Subcutaneous abdominal adipose tissue (tissue), 5 donors: Measurements from ENCODE around the gene C16orf46.

Experiments used
- H3K27ac ChIP-seq: one replicate; pipeline ENCODE4 v1.7.0; 2013; ENCODE audit warnings: low read depth, mild to moderate bottlenecking, inconsistent platforms, low read length, moderate library complexity
- H3K27me3 ChIP-seq, 5 donors: one replicate each; pipeline ENCODE4 v1.7.0; 2013; ENCODE audit warnings: low read length in 5 of 5, inconsistent platforms in 1 of 5; ENCODE audit not compliant: control insufficient read depth in 5 of 5, insufficient read depth in 4 of 5
- H3K36me3 ChIP-seq, 5 donors: one replicate each; pipeline ENCODE4 v1.7.0; 2013; ENCODE audit warnings: low read length in 5 of 5; ENCODE audit not compliant: control insufficient read depth in 5 of 5, insufficient read depth in 5 of 5
- H3K4me1 ChIP-seq, 5 donors: one replicate each; pipeline ENCODE4 v1.7.0; 2013; ENCODE audit warnings: low read length in 5 of 5, mild to moderate bottlenecking in 3 of 5, moderate library complexity in 1 of 5; ENCODE audit not compliant: control insufficient read depth in 5 of 5, insufficient read depth in 5 of 5
- H3K4me3 ChIP-seq, 5 donors: one replicate each; pipeline ENCODE4 v1.7.0; 2013; ENCODE audit warnings: low read length in 5 of 5, low read depth in 1 of 5
- H3K9ac ChIP-seq, 5 donors: one replicate each; pipeline ENCODE4 v1.7.0; 2013; ENCODE audit warnings: low read length in 5 of 5, mild to moderate bottlenecking in 4 of 5, moderate library complexity in 3 of 5
- H3K9me3 ChIP-seq, 5 donors: one replicate each; pipeline ENCODE4 v1.7.0; 2013; ENCODE audit warnings: low read length in 5 of 5; ENCODE audit not compliant: control insufficient read depth in 5 of 5
- donor health status: healthy.
- donor health status: healthy.
- donor health status: healthy.
- donor health status: healthy.
- donor health status: healthy.

The C16orf46 gene

GRCh38 chr16:81060576-81061306, 16.3 kb downstream of the C16orf46 start:
- Histone ChIP-seq H3K4me3 (no peak overlapping the region), H3K27me3 (no peaks in the 10 kb centered on the region), H3K9ac (no peak overlapping the region), H3K4me1 (no peaks in the 10 kb centered on the region), H3K27ac (no peak overlapping the region), H3K9me3 (no peaks in the 10 kb centered on the region), H3K36me3 (no peaks in the 10 kb centered on the region)

- H3K27ac ChIP-seq = no peak overlapping the region
- H3K27me3 ChIP-seq = no peaks in the 10 kb centered on the region
- H3K9me3 ChIP-seq = peaks cover 0 to 3% (median 0%) of the 10 kb centered on the region in 5 donors
- H3K36me3 ChIP-seq = no peaks in the 10 kb centered on the region
- H3K4me3 ChIP-seq = no peak overlapping the region
- no peak overlapping the region for H3K9ac ChIP-seq
- no peaks in the 10 kb centered on the region for H3K4me1 ChIP-seq
Observed at GRCh38 chr16:81053761-81054160, 23.3 kb downstream of the C16orf46 start.

GRCh38 chr16:81042821-81043220, 34.2 kb downstream of the C16orf46 start:
- no peak overlapping the region for H3K27ac ChIP-seq
- no peaks in the 10 kb centered on the region for H3K9me3 ChIP-seq
- no peak overlapping the region for H3K9ac ChIP-seq
- peaks cover 0 to 10% (median 2%) of the 10 kb centered on the region in 5 donors for H3K4me1 ChIP-seq
- peaks cover 32 to 56% (median 44%) of the 10 kb centered on the region in 5 donors for H3K36me3 ChIP-seq
- no peaks in the 10 kb centered on the region for H3K27me3 ChIP-seq
- H3K4me3 ChIP-seq = no peak overlapping the region

GRCh38 chr16:81041696-81042095, 35.3 kb downstream of the C16orf46 start:
- no peak overlapping the region for H3K4me3 ChIP-seq
- no peak overlapping the region for H3K27ac ChIP-seq
- peaks cover 32 to 56% (median 44%) of the 10 kb centered on the region in 5 donors for H3K36me3 ChIP-seq
- H3K4me1 ChIP-seq = peaks cover 2 to 18% (median 11%) of the 10 kb centered on the region in 5 donors
- H3K27me3 ChIP-seq = no peaks in the 10 kb centered on the region
- no peak overlapping the region for H3K9ac ChIP-seq
- no peaks in the 10 kb centered on the region for H3K9me3 ChIP-seq

GRCh38 chr16:81040842-81041241, 36.2 kb downstream of the C16orf46 start:
- Histone ChIP-seq H3K27ac (no peak overlapping the region), H3K4me3 (no peak overlapping the region), H3K27me3 (no peaks in the 10 kb centered on the region), H3K4me1 (peaks cover 4 to 22% (median 16%) of the 10 kb centered on the region in 5 donors), H3K36me3 (peaks cover 32 to 53% (median 44%) of the 10 kb centered on the region in 5 donors), H3K9ac (no peak overlapping the region), H3K9me3 (no peaks in the 10 kb centered on the region)

GRCh38 chr16:81040131-81040530, 36.9 kb downstream of the C16orf46 start:
- Histone ChIP-seq H3K9ac (no peak overlapping the region), H3K27ac (no peak overlapping the region), H3K4me3 (no peak overlapping the region), H3K27me3 (no peaks in the 10 kb centered on the region), H3K4me1 (peaks cover 4 to 25% (median 20%) of the 10 kb centered on the region in 5 donors), H3K9me3 (no peaks in the 10 kb centered on the region), H3K36me3 (peaks cover 29 to 46% (median 37%) of the 10 kb centered on the region in 5 donors)

GRCh38 chr16:81036751-81037350, 40.2 kb downstream of the C16orf46 start:
- peaks cover under 1 to 14% (median 6%) of the 10 kb centered on the region in 5 donors for H3K36me3 ChIP-seq
- H3K27ac ChIP-seq = peak overlapping the region; percentile 70
- H3K4me1 ChIP-seq = peaks cover 4 to 25% (median 20%) of the 10 kb centered on the region in 5 donors
- peak overlapping the region; percentile 78 to 91 (median 81) for H3K4me3 ChIP-seq
- no peaks in the 10 kb centered on the region for H3K27me3 ChIP-seq
- peak overlapping the region; percentile 86 to 91 (median 88) for H3K9ac ChIP-seq
- H3K9me3 ChIP-seq = no peaks in the 10 kb centered on the region

- Histone ChIP-seq H3K36me3 (peaks cover 0 to 7% (median 0%) of the 10 kb centered on the region in 5 donors), H3K4me3 (peak overlapping the region; percentile 78 to 91 (median 81)), H3K9ac (peak overlapping the region; percentile 86 to 91 (median 88)), H3K9me3 (no peaks in the 10 kb centered on the region), H3K4me1 (peaks cover 4 to 25% (median 20%) of the 10 kb centered on the region in 5 donors), H3K27me3 (no peaks in the 10 kb centered on the region), H3K27ac (peak overlapping the region; percentile 70)
Observed at GRCh38 chr16:81035975-81036750, 40.9 kb downstream of the C16orf46 start.

GRCh38 chr16:81035398-81035974, 41.6 kb downstream of the C16orf46 start, which contains the start of gene ATMIN:
Gene ATMIN (plus strand): TSS chr16:81035842. CDS start chr16:81035871, 29 bp downstream.
- Histone ChIP-seq H3K36me3 (peaks cover 0 to 7% (median 0%) of the 10 kb centered on the region in 5 donors), H3K27ac (peak within 1 kb of the TSS; percentile 70), H3K4me1 (peaks cover 4 to 25% (median 20%) of the 10 kb centered on the region in 5 donors), H3K4me3 (peak within 1 kb of the TSS; percentile 78 to 91 (median 81)), H3K9me3 (no peaks in the 10 kb centered on the region), H3K27me3 (no peaks in the 10 kb centered on the region), H3K9ac (peak within 1 kb of the TSS; percentile 86 to 91 (median 88))
